Measurements from ENCODE around the gene CREBRF. TPM values are rescaled to one million over a fixed set of nuclear protein-coding genes. Genes with fewer than 3 reads are reported as not detected.
A peak's percentile ranks its signal among the peaks of the same experiment; 100 is the strongest.

Gene CREBRF
- total and polyA plus RNA-seq, 4 donors = 8.1 to 48.5 (median 15.7) TPM

GRCh38 chr5:173020643-173021042 lies 35.5 kb upstream of the CREBRF start:
- H3K36me3 ChIP-seq (ENCODE audit: control insufficient read depth in 4 of 4, insufficient read depth in 4 of 4, low read length in 4 of 4) = peaks cover 0 to 13% (median 4%) of the 10 kb centered on the region in 4 donors
- no peaks in the 10 kb centered on the region for H3K27me3 ChIP-seq (ENCODE audit: control insufficient read depth in 3 of 3, insufficient read depth in 3 of 3, low read length in 2 of 3)
- no peak for TF ChIP-seq CTCF (IDR thresholded peaks at IDR 0.05; ENCODE audit: control extremely low read depth, extremely low read depth)
- H3K9me3 ChIP-seq (ENCODE audit: control insufficient read depth in 4 of 4, insufficient read depth in 3 of 4, low read length in 3 of 4) = no peaks in the 10 kb centered on the region
- 85 to 88% methylated on average over 9 of the region's 9 CpGs for whole genome bisulfite sequencing, 2 donors
- ATAC-seq (ENCODE audit: insufficient read depth, low FRiP score) (no peak), DNase-seq (no peak)
- H3K4me1 ChIP-seq (ENCODE audit: control insufficient read depth in 5 of 5, insufficient read depth in 5 of 5, low read length in 5 of 5) = peaks cover 0 to 8% (median 0%) of the 10 kb centered on the region in 5 donors
- H3K27ac ChIP-seq (ENCODE audit: low read depth in 1 of 2, low read length in 1 of 2) = no peak overlapping the region
- H3K4me3 ChIP-seq = no peak overlapping the region
- no peak overlapping the region for H3K9ac ChIP-seq (ENCODE audit: insufficient read depth in 1 of 2, low read length in 2 of 2)

DNA sequence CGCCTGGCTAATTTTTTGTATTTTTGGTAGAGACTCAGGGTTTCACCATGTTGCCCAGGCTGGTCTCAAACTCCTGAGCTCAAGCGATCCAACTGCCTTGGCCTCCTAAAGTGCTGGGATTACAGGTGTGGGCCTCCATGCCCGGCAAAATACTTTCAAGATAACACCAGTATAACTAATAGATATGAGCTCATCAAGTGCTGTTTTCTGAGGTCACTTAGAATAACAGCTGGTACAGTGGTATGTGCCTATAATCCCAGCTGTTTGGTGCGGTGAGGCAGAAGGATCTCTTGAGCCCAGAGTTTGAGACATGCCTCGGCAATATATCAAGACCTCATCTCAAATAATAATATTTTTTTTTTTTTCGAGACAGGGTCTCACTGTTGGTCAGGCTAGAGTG lies 30.5 kb upstream of the CREBRF start:
- ATAC-seq (ENCODE audit: insufficient read depth, low FRiP score) (no peak), DNase-seq (no peak)
- no peak overlapping the region for H3K9ac ChIP-seq (ENCODE audit: insufficient read depth in 1 of 2, low read length in 2 of 2)
- peaks cover 0 to 20% (median 4%) of the 10 kb centered on the region in 5 donors for H3K4me1 ChIP-seq (ENCODE audit: control insufficient read depth in 5 of 5, insufficient read depth in 5 of 5, low read length in 5 of 5)
- no peaks in the 10 kb centered on the region for H3K9me3 ChIP-seq (ENCODE audit: control insufficient read depth in 4 of 4, insufficient read depth in 3 of 4, low read length in 3 of 4)
- H3K27ac ChIP-seq (ENCODE audit: low read depth in 1 of 2, low read length in 1 of 2) = no peak overlapping the region
- no peaks in the 10 kb centered on the region for H3K27me3 ChIP-seq (ENCODE audit: control insufficient read depth in 3 of 3, insufficient read depth in 3 of 3, low read length in 2 of 3)
- no peak overlapping the region for H3K4me3 ChIP-seq
- 86 to 95% methylated on average over 6 of the region's 6 CpGs for WGBS, 2 donors
- peaks cover 0 to 13% (median 2%) of the 10 kb centered on the region in 4 donors for H3K36me3 ChIP-seq (ENCODE audit: control insufficient read depth in 4 of 4, insufficient read depth in 4 of 4, low read length in 4 of 4)
- TF ChIP-seq CTCF (IDR thresholded peaks at IDR 0.05; ENCODE audit: control extremely low read depth, extremely low read depth) = no peak

DNA sequence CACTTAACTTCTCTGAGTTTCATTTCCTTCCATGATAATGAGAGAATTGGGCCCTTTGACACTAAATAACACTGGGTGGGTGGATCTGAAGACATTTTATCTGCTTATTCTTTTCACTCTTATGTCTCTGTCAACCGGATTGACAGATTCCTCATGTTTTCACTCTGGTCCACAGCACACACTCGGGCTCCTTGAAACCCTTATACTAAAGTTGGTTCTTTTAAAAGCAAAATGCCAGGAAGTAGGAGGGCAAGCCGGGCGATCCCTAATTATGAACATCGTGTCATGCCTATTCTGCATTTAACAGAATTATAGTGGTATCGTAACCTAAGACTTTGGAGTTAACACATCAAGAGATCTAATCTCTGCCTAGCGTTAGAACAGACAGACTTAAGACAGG lies 28.2 kb upstream of the CREBRF start:
- H3K4me3 ChIP-seq = no peak overlapping the region
- DNase-seq (no peak), ATAC-seq (ENCODE audit: insufficient read depth, low FRiP score) (no peak)
- no peak overlapping the region for H3K27ac ChIP-seq (ENCODE audit: low read depth in 1 of 2, low read length in 1 of 2)
- no peak overlapping the region for H3K9ac ChIP-seq (ENCODE audit: insufficient read depth in 1 of 2, low read length in 2 of 2)
- no peaks in the 10 kb centered on the region for H3K9me3 ChIP-seq (ENCODE audit: control insufficient read depth in 4 of 4, insufficient read depth in 3 of 4, low read length in 3 of 4)
- peaks cover 0 to 20% (median 4%) of the 10 kb centered on the region in 5 donors for H3K4me1 ChIP-seq (ENCODE audit: control insufficient read depth in 5 of 5, insufficient read depth in 5 of 5, low read length in 5 of 5)
- no peak for TF ChIP-seq CTCF (IDR thresholded peaks at IDR 0.05; ENCODE audit: control extremely low read depth, extremely low read depth)
- H3K27me3 ChIP-seq (ENCODE audit: control insufficient read depth in 3 of 3, insufficient read depth in 3 of 3, low read length in 2 of 3) = no peaks in the 10 kb centered on the region
- 92 to 93% methylated on average over 7 of the region's 7 CpGs for WGBS, 2 donors
- H3K36me3 ChIP-seq (ENCODE audit: control insufficient read depth in 4 of 4, insufficient read depth in 4 of 4, low read length in 4 of 4) = peaks cover 0 to 4% (median 2%) of the 10 kb centered on the region in 4 donors

DNA sequence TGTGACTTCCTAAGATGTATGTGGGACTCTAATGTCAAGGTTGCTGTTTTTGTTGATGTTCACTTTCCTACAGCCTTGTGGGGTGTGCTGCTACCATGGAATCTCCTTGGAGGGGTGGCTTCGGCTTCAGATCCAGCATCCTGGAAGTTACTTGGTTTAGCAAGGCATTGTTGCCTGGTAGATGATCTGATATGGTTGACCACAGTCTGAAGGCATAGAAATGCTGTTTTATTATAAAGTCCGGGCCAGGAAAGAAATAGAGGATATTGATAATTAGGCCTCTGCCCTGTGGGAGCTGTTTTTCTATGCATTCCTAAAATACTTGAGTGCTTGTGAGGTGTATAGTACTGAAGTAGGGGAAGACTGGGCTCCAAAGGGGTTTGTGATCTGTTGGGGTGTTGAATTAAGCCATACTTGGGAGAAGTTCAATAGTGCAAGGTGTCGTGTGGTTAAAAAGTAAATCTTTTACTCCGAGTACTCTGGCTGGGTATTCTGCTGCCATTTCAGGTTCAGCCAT lies 27.3 kb upstream of the CREBRF start:
- ATAC-seq (ENCODE audit: insufficient read depth, low FRiP score) (no peak), DNase-seq (no peak)
- Histone ChIP-seq H3K27me3 (ENCODE audit: control insufficient read depth in 3 of 3, insufficient read depth in 3 of 3, low read length in 2 of 3) (no peaks in the 10 kb centered on the region), H3K9me3 (ENCODE audit: control insufficient read depth in 4 of 4, insufficient read depth in 3 of 4, low read length in 3 of 4) (no peaks in the 10 kb centered on the region), H3K36me3 (ENCODE audit: control insufficient read depth in 4 of 4, insufficient read depth in 4 of 4, low read length in 4 of 4) (peaks cover 0 to 4% (median 0%) of the 10 kb centered on the region in 4 donors), H3K4me1 (ENCODE audit: control insufficient read depth in 5 of 5, insufficient read depth in 5 of 5, low read length in 5 of 5) (peaks cover 0 to 20% (median 4%) of the 10 kb centered on the region in 5 donors), H3K9ac (ENCODE audit: insufficient read depth in 1 of 2, low read length in 2 of 2) (no peak overlapping the region), H3K4me3 (no peak overlapping the region), H3K27ac (ENCODE audit: low read depth in 1 of 2, low read length in 1 of 2) (peak overlapping the region; percentile 18 to 53)
- TF ChIP-seq CTCF (IDR thresholded peaks at IDR 0.05; ENCODE audit: control extremely low read depth, extremely low read depth) = no peak
- WGBS, 2 donors = 62 to 70% methylated on average over 4 of the region's 4 CpGs

Data from lung (tissue), 12 donors.